Suprapubic skin (tissue), 4 donors: ENCODE measurements around the gene MYOC. TPM values are rescaled to one million over a fixed set of nuclear protein-coding genes. Genes with fewer than 3 reads are reported as not detected.
A peak's percentile ranks its signal among the peaks of the same experiment; 100 is the strongest.

Experiments
- DNase-seq, 2 donors: peaks; one replicate each; pipeline ENCODE4 v3.0.0-alpha.2; 2019; ENCODE audit warnings: low spot score in 2 of 2
- H3K27ac ChIP-seq: fragments of 200-600 bp; sonication (generic); one replicate; pipeline ENCODE4 v1.5.1; 2019
- H3K27me3 ChIP-seq: fragments of 200-600 bp; sonication (generic); one replicate; pipeline ENCODE4 v1.5.1; 2019
- H3K36me3 ChIP-seq: fragments of 200-600 bp; sonication (generic); one replicate; pipeline ENCODE4 v1.5.1; 2019
- H3K4me1 ChIP-seq: fragments of 200-600 bp; sonication (generic); one replicate; pipeline ENCODE4 v1.5.1; 2019
- H3K4me3 ChIP-seq: fragments of 200-600 bp; sonication (generic); one replicate; pipeline ENCODE4 v1.5.1; 2019; ENCODE audit warnings: mild to moderate bottlenecking
- H3K9me3 ChIP-seq: fragments of 200-600 bp; sonication (generic); one replicate; pipeline ENCODE4 v1.5.1; 2019
- EP300 ChIP-seq: sonication (generic); formaldehyde crosslinking; IDR thresholded peaks from one replicate; pipeline ENCODE4 v1.6.1; 2017; ENCODE audit warnings: antibody characterized with exemption
- POLR2A ChIP-seq, 2 donors: fragments of 450-650 bp; IDR thresholded peaks; one replicate each; pipeline ENCODE4 v1.6.1; 2017; ENCODE audit warnings: antibody characterized with exemption in 2 of 2, mild to moderate bottlenecking in 2 of 2, moderate library complexity in 2 of 2
- POLR2AphosphoS5 ChIP-seq, 3 donors: sonication (generic); formaldehyde crosslinking; IDR thresholded peaks; one replicate each; pipeline ENCODE4 v1.6.1; 2017; ENCODE audit warnings: antibody characterized with exemption in 3 of 3
- WGBS: methylation state at CpG from one replicate; pipeline ENCODE4 v1.1.5; 2018; 5-methylcytosine and 5-hydroxymethylcytosine counted together
- total RNA-seq, 4 donors: library from RNA; depleted of rRNA; stranded (reverse); fragments of >200 nt; gene quantifications; one replicate each; pipeline ENCODE4 v1.1.0, GENCODE V29; 2016
- TF ChIP-seq, protein P1 (sequence below), 2 donors: fragments of 200-600 bp in 1 of 2; fragments of 450-650 bp in 1 of 2; sonication (generic) in 1 of 2; IDR thresholded peaks; one replicate each; pipeline ENCODE4 v1.5.1; 2016 to 2019; ENCODE audit warnings: antibody characterized with exemption in 2 of 2, mild to moderate bottlenecking in 1 of 2, moderate library complexity in 1 of 2

MYOC gene
- total RNA-seq, 4 donors from 2014 or later, result 0.34 to 3.1 (median 1.2) TPM

DNA sequence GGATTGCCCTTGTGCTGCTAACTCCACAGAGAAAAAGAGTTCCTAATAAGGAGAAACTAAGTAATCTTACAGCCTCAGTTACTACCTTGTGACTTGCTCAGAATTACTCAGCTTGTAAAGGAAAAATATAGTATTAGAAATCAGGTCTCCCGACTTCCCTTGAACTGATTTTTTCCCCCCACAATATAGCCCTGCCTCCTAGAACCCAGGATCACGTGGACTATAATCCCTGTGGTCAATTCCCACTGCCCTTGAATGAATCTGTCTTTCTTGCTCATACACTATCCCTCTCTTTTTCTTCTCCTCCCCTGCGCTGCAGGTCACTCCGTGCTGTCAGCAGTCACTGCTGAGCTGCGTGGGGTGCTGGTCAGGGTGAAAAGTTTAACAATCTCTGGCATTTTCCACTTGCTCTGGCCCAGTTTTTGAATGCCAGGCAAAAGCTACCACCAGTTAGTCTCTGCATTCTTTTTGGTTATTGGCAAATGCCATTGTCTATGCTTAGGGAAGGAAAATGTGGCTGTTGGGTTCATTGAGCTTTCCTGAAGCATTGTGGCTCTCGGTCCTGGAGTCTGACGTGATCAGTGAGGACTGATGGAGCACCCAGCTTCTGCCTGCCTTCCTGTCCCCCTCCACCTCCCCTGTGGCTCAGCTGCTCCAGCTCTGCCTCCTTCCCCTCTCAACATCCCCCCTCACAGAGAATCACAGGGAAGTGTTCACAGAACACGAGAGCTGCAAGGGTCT, 1.9 kb upstream of the MYOC start:
- H3K27me3 ChIP-seq, result no peaks in the 10 kb centered on the region
- no peak for TF ChIP-seq POLR2A (IDR thresholded peaks at IDR 0.05)
- TF ChIP-seq, protein P1, sequence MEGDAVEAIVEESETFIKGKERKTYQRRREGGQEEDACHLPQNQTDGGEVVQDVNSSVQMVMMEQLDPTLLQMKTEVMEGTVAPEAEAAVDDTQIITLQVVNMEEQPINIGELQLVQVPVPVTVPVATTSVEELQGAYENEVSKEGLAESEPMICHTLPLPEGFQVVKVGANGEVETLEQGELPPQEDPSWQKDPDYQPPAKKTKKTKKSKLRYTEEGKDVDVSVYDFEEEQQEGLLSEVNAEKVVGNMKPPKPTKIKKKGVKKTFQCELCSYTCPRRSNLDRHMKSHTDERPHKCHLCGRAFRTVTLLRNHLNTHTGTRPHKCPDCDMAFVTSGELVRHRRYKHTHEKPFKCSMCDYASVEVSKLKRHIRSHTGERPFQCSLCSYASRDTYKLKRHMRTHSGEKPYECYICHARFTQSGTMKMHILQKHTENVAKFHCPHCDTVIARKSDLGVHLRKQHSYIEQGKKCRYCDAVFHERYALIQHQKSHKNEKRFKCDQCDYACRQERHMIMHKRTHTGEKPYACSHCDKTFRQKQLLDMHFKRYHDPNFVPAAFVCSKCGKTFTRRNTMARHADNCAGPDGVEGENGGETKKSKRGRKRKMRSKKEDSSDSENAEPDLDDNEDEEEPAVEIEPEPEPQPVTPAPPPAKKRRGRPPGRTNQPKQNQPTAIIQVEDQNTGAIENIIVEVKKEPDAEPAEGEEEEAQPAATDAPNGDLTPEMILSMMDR (IDR thresholded peaks at IDR 0.05), result no peak
- no peak for TF ChIP-seq POLR2AphosphoS5 (IDR thresholded peaks at IDR 0.05)
- no peak for TF ChIP-seq EP300
- 63% methylated on average over 8 of the region's 8 CpGs for WGBS
- H3K9me3 ChIP-seq, result no peaks in the 10 kb centered on the region
- H3K4me1 ChIP-seq, result peaks cover 18% of the 10 kb centered on the region
- DNase-seq, result peak in 1 of 2 donors; percentile 54
- H3K36me3 ChIP-seq, result no peaks in the 10 kb centered on the region
- H3K27ac ChIP-seq, result peak overlapping the region; percentile 53
- no peak overlapping the region for H3K4me3 ChIP-seq

DNA sequence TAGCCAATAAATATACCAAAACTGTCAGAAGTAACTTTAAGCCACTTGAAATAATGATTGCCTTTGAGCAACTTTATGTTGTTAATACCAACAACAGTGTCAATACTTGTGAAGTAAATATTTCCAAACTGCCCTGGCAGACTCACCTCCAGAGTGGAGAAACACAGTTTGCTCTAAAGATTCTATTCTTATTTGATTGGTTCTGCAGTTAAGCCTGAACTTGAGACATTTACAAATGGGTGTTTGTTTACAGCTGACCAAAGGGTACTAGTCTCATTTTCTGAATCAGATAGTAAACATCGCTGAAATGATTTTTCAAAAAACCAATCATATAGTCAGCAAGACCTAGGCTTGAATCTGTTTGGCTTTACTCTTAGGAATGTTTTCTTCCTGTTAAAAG, 1.3 kb upstream of the MYOC start:
- Histone ChIP-seq H3K27me3 (no peaks in the 10 kb centered on the region), H3K4me1 (peaks cover 18% of the 10 kb centered on the region), H3K36me3 (no peaks in the 10 kb centered on the region), H3K27ac (no peak overlapping the region), H3K4me3 (no peak overlapping the region), H3K9me3 (no peaks in the 10 kb centered on the region)
- no peak for DNase-seq
- WGBS, result 63% methylated on average over 1 of the region's 1 CpG
- TF ChIP-seq EP300 (no peak), POLR2A (IDR thresholded peaks at IDR 0.05) (no peak), POLR2AphosphoS5 (IDR thresholded peaks at IDR 0.05) (no peak)
- TF ChIP-seq, protein P1 (IDR thresholded peaks at IDR 0.05), result no peak

DNA sequence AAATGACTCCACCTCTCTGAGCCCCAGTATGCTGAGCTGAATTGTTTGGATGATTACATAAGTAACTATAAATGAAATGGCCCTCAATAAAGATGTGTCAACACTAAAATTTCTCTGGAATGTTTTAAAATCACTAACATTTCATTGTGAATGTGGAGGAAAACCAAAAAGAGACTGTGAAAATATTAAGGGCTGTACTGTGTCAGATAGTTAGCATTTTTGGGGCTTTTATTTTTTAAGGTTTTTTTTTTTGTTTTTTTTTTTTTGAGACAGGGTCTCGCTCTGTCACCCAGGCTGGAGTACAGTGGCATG, 6.3 kb downstream of the MYOC start:
- no peak for DNase-seq
- H3K27ac ChIP-seq, result peak overlapping the region; percentile 41
- no peaks in the 10 kb centered on the region for H3K36me3 ChIP-seq
- no peak for TF ChIP-seq EP300
- no peak for TF ChIP-seq POLR2A (IDR thresholded peaks at IDR 0.05)
- TF ChIP-seq POLR2AphosphoS5 (IDR thresholded peaks at IDR 0.05), result no peak
- TF ChIP-seq, protein P1 (IDR thresholded peaks at IDR 0.05), result no peak
- H3K4me3 ChIP-seq, result no peak overlapping the region
- peaks cover 20% of the 10 kb centered on the region for H3K4me1 ChIP-seq
- H3K27me3 ChIP-seq, result no peaks in the 10 kb centered on the region
- H3K9me3 ChIP-seq, result no peaks in the 10 kb centered on the region
- 85% methylated on average over 1 of the region's 1 CpG for WGBS

DNA sequence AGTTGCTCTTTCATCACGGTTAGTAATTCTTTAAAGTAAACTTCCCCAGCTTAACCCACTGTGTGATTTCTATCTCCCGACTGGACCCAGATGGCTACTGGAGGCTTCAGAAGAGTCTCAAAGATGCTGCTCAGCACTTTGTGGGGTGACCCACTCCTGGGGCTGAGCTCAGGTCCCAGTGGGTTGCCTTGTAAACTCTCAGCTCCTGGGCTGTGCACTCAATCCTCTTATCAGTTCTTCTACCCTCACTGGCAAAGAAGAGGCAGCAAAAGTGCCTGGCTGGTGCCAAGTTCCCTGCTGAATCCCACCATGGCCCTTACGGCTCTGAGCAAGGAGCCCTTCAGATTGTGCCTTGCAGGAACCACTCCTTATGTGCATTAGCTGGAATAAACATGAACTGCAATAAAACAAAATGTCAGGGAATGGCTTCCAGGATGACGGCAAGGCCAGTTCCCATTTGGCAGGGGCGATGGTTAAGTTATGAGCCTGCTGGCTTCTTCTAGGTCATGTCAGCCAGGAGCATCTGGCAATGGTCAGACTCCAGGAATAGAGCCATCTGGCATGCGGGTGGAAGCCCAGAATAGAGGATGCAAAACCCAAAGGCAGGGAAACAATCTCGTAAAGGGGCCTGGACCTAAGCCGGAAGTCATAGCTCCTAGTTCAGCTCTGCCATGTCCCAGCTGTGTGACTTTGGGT, 6.8 kb downstream of the MYOC start:
- H3K36me3 ChIP-seq, result no peaks in the 10 kb centered on the region
- peak overlapping the region; percentile 54 for H3K27ac ChIP-seq
- no peak overlapping the region for H3K4me3 ChIP-seq
- H3K9me3 ChIP-seq, result no peaks in the 10 kb centered on the region
- TF ChIP-seq, protein P1 (IDR thresholded peaks at IDR 0.05), result no peak
- TF ChIP-seq POLR2A (IDR thresholded peaks at IDR 0.05), result no peak
- no peak for TF ChIP-seq POLR2AphosphoS5 (IDR thresholded peaks at IDR 0.05)
- TF ChIP-seq EP300, result no peak
- peak in 1 of 2 donors; percentile 65 for DNase-seq
- H3K27me3 ChIP-seq, result no peaks in the 10 kb centered on the region
- peaks cover 20% of the 10 kb centered on the region for H3K4me1 ChIP-seq
- 34% methylated on average over 8 of the region's 8 CpGs for WGBS

DNA sequence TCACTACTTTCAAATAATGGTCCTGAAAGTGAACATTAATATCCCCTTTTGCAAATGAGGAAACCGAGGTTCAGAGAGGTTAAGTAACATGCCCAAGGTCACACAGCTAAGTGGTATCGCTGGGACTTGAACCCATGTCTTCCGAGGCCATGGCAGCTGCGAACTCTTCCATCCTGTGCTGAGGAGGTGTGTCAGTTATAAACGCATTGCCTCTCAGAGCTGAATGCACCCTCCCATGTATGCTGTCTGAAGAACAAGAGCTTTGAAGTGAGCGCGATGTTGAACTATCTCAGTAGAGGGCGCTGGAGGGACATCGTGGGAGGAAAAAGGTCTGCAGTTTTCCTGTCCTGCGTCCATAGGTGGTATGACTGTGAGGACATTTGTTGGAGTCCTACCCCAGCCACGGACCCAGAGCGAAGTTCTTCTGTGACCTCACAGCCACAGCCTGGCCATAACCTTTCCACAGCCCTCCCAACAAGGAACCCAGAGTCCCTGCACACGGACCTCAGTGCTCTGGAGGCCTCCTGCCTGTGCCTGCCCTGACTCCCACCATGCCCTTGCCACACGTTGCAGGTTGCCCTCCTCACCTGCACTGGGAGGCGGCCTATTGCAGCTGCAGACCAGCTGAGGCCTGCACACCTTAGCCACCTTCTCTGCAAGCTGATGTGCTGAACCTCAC, 7.5 kb downstream of the MYOC start:
- 18% methylated on average over 15 of the region's 15 CpGs for WGBS
- peak; percentile 81 to 89 for DNase-seq
- H3K4me1 ChIP-seq, result peaks cover 20% of the 10 kb centered on the region
- TF ChIP-seq POLR2A (IDR thresholded peaks at IDR 0.05), result no peak
- TF ChIP-seq, protein P1 (IDR thresholded peaks at IDR 0.05), result peak; percentile 41 to 54
- no peak for TF ChIP-seq POLR2AphosphoS5 (IDR thresholded peaks at IDR 0.05)
- H3K9me3 ChIP-seq, result no peaks in the 10 kb centered on the region
- no peak overlapping the region for H3K4me3 ChIP-seq
- no peak overlapping the region for H3K27ac ChIP-seq
- H3K27me3 ChIP-seq, result no peaks in the 10 kb centered on the region
- no peaks in the 10 kb centered on the region for H3K36me3 ChIP-seq
